KMS-11 (cell line): Measurements from ENCODE around the gene SNX24.

Experiments
- H2AFZ ChIP-seq: fragments of 200-600 bp; sonication (generic); 2 replicates; pipeline ENCODE4 v1.6.1; 2016; ENCODE audit warnings: antibody characterized with exemption, mixed run types, low read depth
- H3K27ac ChIP-seq: fragments of 200-600 bp; sonication (generic); 2 replicates; pipeline ENCODE4 v1.6.1; 2016; ENCODE audit warnings: mild to moderate bottlenecking, mixed run types
- H3K27me3 ChIP-seq: fragments of 200-600 bp; sonication (generic); 2 replicates; pipeline ENCODE4 v1.6.1; 2017; ENCODE audit warnings: mild to moderate bottlenecking, low read depth, mixed run types, moderate library complexity; ENCODE audit not compliant: insufficient read depth
- H3K36me3 ChIP-seq: fragments of 200-600 bp; sonication (generic); 2 replicates; pipeline ENCODE4 v1.6.1; 2017; ENCODE audit warnings: mild to moderate bottlenecking, mixed run types; ENCODE audit not compliant: insufficient read depth
- H3K4me1 ChIP-seq: fragments of 200-600 bp; sonication (generic); 2 replicates; pipeline ENCODE4 v1.6.1; 2016; ENCODE audit warnings: mild to moderate bottlenecking, low read depth, mixed run types; ENCODE audit not compliant: poor library complexity, severe bottlenecking
- H3K4me2 ChIP-seq: fragments of 200-600 bp; sonication (generic); 2 replicates; pipeline ENCODE4 v1.7.0; 2016; ENCODE audit warnings: mild to moderate bottlenecking, mixed run types
- H3K4me3 ChIP-seq: fragments of 200-600 bp; sonication (generic); IDR thresholded peaks from 2 replicates; pipeline ENCODE4 v1.6.1; 2017; ENCODE audit warnings: low read depth, low read length, mixed read lengths; ENCODE audit not compliant: insufficient read depth
- H3K79me2 ChIP-seq: fragments of 200-600 bp; sonication (generic); 2 replicates; pipeline ENCODE4 v1.6.1; 2016; ENCODE audit warnings: low read depth, mixed run types; ENCODE audit not compliant: insufficient read depth
- H3K9ac ChIP-seq: fragments of 200-600 bp; sonication (generic); 2 replicates; pipeline ENCODE4 v1.6.1; 2016; ENCODE audit warnings: mild to moderate bottlenecking, mixed run types
- H4K20me1 ChIP-seq: fragments of 200-600 bp; sonication (generic); 2 replicates; pipeline ENCODE4 v1.6.1; 2016; ENCODE audit warnings: mild to moderate bottlenecking, mixed run types; ENCODE audit not compliant: insufficient read depth
- CTCF ChIP-seq: fragments of 200-600 bp; sonication (generic); conservative IDR thresholded peaks from 2 replicates; pipeline ENCODE4 v1.6.1; 2017; ENCODE audit warnings: low read depth, mild to moderate bottlenecking, antibody characterized with exemption, low read length, moderate library complexity, mixed read lengths

SNX24 gene

DNA sequence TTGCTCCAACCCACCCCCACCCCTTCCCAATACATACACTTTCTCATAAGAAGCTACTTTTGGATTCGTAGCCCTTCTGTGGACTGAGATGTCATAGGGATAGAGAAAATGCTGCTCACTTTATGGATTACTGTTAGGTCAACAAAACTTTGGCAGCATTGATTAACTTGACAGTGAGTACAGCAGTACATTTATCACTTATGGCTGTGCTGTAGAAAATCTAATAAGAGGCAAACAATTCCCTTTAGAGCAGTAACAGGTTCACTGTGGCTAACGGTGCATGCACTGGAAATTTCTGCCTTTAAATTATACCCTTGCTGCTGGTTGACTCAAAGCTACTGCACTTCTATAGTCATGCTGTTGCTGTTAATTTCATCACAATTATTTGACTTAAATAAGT, 131.9 kb downstream of the SNX24 start:
- TF ChIP-seq CTCF, result no peak
- H3K4me2 ChIP-seq, result no peak overlapping the region
- no peak overlapping the region for H2AFZ ChIP-seq
- no peaks in the 10 kb centered on the region for H4K20me1 ChIP-seq
- no peaks in the 10 kb centered on the region for H3K79me2 ChIP-seq
- no peak overlapping the region for H3K9ac ChIP-seq
- H3K27me3 ChIP-seq, result no peaks in the 10 kb centered on the region
- no peaks in the 10 kb centered on the region for H3K4me1 ChIP-seq
- H3K36me3 ChIP-seq, result no peaks in the 10 kb centered on the region
- H3K27ac ChIP-seq, result no peak overlapping the region
- H3K4me3 ChIP-seq, result no peak overlapping the region

GRCh38 chr5:122978068-122978467, 132.7 kb downstream of the SNX24 start:
- H4K20me1 ChIP-seq, result no peaks in the 10 kb centered on the region
- H3K4me2 ChIP-seq, result no peak overlapping the region
- no peaks in the 10 kb centered on the region for H3K36me3 ChIP-seq
- no peaks in the 10 kb centered on the region for H3K27me3 ChIP-seq
- no peaks in the 10 kb centered on the region for H3K4me1 ChIP-seq
- H3K79me2 ChIP-seq, result no peaks in the 10 kb centered on the region
- H3K27ac ChIP-seq, result no peak overlapping the region
- no peak for TF ChIP-seq CTCF
- H3K4me3 ChIP-seq, result no peak overlapping the region
- H2AFZ ChIP-seq, result no peak overlapping the region
- H3K9ac ChIP-seq, result no peak overlapping the region

DNA sequence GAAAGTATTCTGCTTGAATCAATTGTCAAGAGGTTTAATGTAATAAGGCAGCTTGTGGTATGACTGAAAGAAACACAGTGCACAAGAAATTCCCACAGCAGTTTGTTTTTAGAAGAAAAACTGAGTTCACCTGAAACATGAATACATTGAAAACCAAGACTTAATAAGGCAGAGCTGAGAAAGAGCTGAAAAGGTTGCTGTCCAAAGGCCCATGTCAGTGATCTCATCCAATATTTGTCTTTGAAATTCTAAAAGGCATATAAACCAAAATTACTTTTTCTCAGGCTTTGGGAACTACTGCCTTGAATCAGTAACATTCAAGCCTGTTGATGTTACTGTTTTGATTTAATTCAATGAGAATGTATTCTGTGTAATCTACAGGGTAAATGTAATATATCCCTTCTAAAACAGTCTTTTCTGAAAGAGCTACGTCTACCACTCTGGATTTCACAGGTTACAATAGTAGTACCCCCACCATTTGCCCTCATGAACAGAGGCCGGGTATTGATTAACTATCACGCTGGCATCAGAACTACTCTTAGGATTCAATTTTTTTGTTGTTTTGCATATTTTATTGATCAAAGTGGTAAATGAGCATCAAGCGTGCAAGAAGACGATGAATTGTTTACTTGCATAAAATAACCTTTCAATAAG, 133.4 kb downstream of the SNX24 start:
- H4K20me1 ChIP-seq, result no peaks in the 10 kb centered on the region
- H3K4me1 ChIP-seq, result no peaks in the 10 kb centered on the region
- no peaks in the 10 kb centered on the region for H3K27me3 ChIP-seq
- no peak overlapping the region for H3K9ac ChIP-seq
- H3K27ac ChIP-seq, result no peak overlapping the region
- no peak overlapping the region for H3K4me3 ChIP-seq
- H2AFZ ChIP-seq, result no peak overlapping the region
- no peaks in the 10 kb centered on the region for H3K79me2 ChIP-seq
- TF ChIP-seq CTCF, result no peak
- H3K36me3 ChIP-seq, result no peaks in the 10 kb centered on the region
- H3K4me2 ChIP-seq, result no peak overlapping the region

- H3K27me3 ChIP-seq, result no peaks in the 10 kb centered on the region
- no peak overlapping the region for H2AFZ ChIP-seq
- H3K4me2 ChIP-seq, result no peak overlapping the region
- H3K4me1 ChIP-seq, result no peaks in the 10 kb centered on the region
- H3K27ac ChIP-seq, result no peak overlapping the region
- TF ChIP-seq CTCF, result no peak
- no peak overlapping the region for H3K9ac ChIP-seq
- H3K4me3 ChIP-seq, result no peak overlapping the region
- H3K79me2 ChIP-seq, result no peaks in the 10 kb centered on the region
- H3K36me3 ChIP-seq, result no peaks in the 10 kb centered on the region
- no peaks in the 10 kb centered on the region for H4K20me1 ChIP-seq
These were observed 136.4 kb downstream of the SNX24 start for GRCh38 chr5:122981846-122982245.
